GM10248 (cell line): Measurements from ENCODE around the gene GMEB1.
A peak's percentile ranks its signal among the peaks of the same experiment; 100 is the strongest.
"Not testable (repeated sequence)": the region's sequence is repeated elsewhere in the genome, so short reads cannot be mapped to it uniquely, and the experiment has no call there.

ENCODE experiments used
- CTCF ChIA-PET: fragments of 300-600 bp; sonication (Branson Sonifier 250); formaldehyde crosslinking; extraction: SDS; loops from one replicate; lab custom pipeline; 2021; ENCODE audit warnings: antibody characterized with exemption; lab: Yijun Ruan, JAX
- POLR2A ChIA-PET: fragments of 350-650 bp; sonication (Branson Sonifier 250); formaldehyde crosslinking; extraction: SDS; loops from one replicate; lab custom pipeline; 2020; ENCODE audit warnings: antibody characterized with exemption; lab: Yijun Ruan, JAX
- DNase-seq: peaks from one replicate; pipeline ENCODE4 v3.0.0; 2012; ENCODE audit errors: extremely low spot score
- TF ChIP-seq, protein P1 (sequence below): IDR thresholded peaks from 2 replicates; pipeline ENCODE4 v1.5.1; 2012; ENCODE audit warnings: mild to moderate bottlenecking, low read depth; ENCODE audit errors: extremely low read depth, missing control alignments, control extremely low read depth

The GMEB1 gene

GRCh38 chr1:28653870-28654269 lies 14.7 kb upstream of the GMEB1 start:
- CTCF ChIA-PET, result interaction anchor here (1.0 kb wide), 1 partner anchor 83 kb away, joined by 3 read pairs; the partner anchor contains the start of gene YTHDF2
- DNase-seq, POLR2A ChIA-PET: not testable (repeated sequence)
- TF ChIP-seq, protein P1, sequence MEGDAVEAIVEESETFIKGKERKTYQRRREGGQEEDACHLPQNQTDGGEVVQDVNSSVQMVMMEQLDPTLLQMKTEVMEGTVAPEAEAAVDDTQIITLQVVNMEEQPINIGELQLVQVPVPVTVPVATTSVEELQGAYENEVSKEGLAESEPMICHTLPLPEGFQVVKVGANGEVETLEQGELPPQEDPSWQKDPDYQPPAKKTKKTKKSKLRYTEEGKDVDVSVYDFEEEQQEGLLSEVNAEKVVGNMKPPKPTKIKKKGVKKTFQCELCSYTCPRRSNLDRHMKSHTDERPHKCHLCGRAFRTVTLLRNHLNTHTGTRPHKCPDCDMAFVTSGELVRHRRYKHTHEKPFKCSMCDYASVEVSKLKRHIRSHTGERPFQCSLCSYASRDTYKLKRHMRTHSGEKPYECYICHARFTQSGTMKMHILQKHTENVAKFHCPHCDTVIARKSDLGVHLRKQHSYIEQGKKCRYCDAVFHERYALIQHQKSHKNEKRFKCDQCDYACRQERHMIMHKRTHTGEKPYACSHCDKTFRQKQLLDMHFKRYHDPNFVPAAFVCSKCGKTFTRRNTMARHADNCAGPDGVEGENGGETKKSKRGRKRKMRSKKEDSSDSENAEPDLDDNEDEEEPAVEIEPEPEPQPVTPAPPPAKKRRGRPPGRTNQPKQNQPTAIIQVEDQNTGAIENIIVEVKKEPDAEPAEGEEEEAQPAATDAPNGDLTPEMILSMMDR, result peak; percentile 33

DNA sequence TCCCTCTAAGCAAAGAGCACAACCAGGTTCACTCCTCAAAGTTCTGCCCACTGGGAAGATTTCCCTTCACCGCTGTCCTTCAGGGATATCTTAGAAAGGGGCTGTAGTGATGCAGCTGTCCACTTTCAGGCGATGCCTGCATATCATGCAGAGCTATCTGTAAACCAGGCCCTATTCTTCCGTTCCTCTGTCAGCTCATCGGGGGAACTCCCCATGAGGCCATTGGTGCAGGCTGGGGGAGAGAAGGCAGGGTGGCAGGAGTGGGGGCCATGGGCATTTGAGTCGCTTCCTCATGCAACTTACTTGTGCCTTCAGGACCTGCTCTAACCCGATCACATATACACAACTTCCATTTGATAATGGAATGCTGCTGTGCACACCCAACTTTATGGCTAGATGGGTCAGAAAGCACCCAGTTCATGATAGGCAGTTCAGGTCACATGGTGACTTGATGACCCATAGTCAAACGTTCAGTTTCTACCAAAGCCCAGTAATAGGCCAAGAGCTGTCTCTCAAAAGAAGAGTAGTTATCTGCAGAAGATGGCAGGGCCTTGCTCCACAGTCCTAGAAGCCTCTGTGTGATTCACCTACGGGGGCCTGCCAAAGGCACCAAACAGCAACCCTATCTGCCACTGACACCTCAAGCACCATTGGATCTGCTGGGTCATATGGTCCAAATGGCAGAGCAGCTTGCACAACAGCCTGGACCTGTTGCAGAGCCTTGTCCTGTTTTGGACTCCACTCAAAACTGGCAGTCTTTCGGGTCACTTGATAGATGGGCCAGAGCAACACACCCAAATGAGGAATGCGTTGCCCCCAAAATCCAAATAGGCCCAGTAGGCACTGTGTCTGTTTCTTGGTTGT lies 12.9 kb upstream of the GMEB1 start:
- CTCF ChIA-PET, result interaction anchor here (1.0 to 1.7 kb wide), 3 partner anchors 9 to 222 kb away, joined by 3 to 6 read pairs (median 3); no protein-coding TSS in a partner anchor
- POLR2A ChIA-PET, result interaction anchor here (1.1 kb wide), 1 partner anchor 13 kb away, joined by 3 read pairs; the partner anchor contains the start of gene TAF12
- DNase-seq, result not testable (repeated sequence)

- POLR2A ChIA-PET, result interaction anchor here (1.1 kb wide), 1 partner anchor 13 kb away, joined by 3 read pairs; the partner anchor contains the start of gene TAF12
Observed at GRCh38 chr1:28656335-28656734, 12.2 kb upstream of the GMEB1 start.

GRCh38 chr1:28663871-28664470 lies 4.6 kb upstream of the GMEB1 start:
- DNase-seq, result no peak
- TF ChIP-seq, protein P1, result no peak
- POLR2A ChIA-PET, result interaction anchor here (0.6 to 1.8 kb wide), 3 partner anchors 13 to 16 kb away, joined by 4 to 10 read pairs (median 4); partner anchors contain the start of gene RNU11
- CTCF ChIA-PET, result interaction anchor here (1.0 kb wide), 1 partner anchor 9 kb away, joined by 3 read pairs; no protein-coding TSS in a partner anchor

More at GRCh38 chr1:28656335-28656734, 12.2 kb upstream of the GMEB1 start:
- TF ChIP-seq, protein P1, result no peak
- DNase-seq, result no peak
- CTCF ChIA-PET, result interaction anchor here (0.8 to 1.0 kb wide), 2 partner anchors 12 to 80 kb away, joined by 3 read pairs; partner anchors contain the start of gene GMEB1

GRCh38 chr1:28666806-28667205 lies 1.8 kb upstream of the GMEB1 start:
- ChIA-PET CTCF (interaction anchor here (1.0 kb wide), 1 partner anchor 23 kb away, joined by 4 read pairs; no protein-coding TSS in a partner anchor), POLR2A (no interaction called here)
- DNase-seq, result no peak
- TF ChIP-seq, protein P1, result no peak

- peak; percentile 93 for DNase-seq
- ChIA-PET POLR2A (interaction anchor here (0.8 to 2.1 kb wide), 5 partner anchors 20 to 88 kb away, joined by 5 to 11 read pairs (median 8); partner anchors contain the start of genes RNU11 and TAF12), CTCF (interaction anchor here (1.2 to 2.4 kb wide), 4 partner anchors 12 to 421 kb away, joined by 3 to 12 read pairs (median 3); partner anchors contain the start of gene YTHDF2)
- TF ChIP-seq, protein P1, result no peak
Observed at GRCh38 chr1:28668956-28669723, 556 bp downstream of the GMEB1 start.
